Fibroblast of villous mesenchyme (primary cell): ENCODE data around the gene WFS1. TPM values are rescaled to one million over a fixed set of nuclear protein-coding genes. Genes with fewer than 3 reads are reported as not detected.
A peak's percentile ranks its signal among the peaks of the same experiment; 100 is the strongest.

Experiments
- DNase-seq: peaks from one replicate; pipeline ENCODE4 v3.0.0-alpha.2; 2010; ENCODE audit warnings: low read depth
- H3K4me3 ChIP-seq: 2 replicates; pipeline ENCODE4 v1.5.1; 2011; ENCODE audit warnings: low read depth, mild to moderate bottlenecking, low read length
- CTCF ChIP-seq: IDR thresholded peaks from 2 replicates; pipeline ENCODE4 v1.5.1; 2012; ENCODE audit warnings: low read depth, mild to moderate bottlenecking, low read length; ENCODE audit not compliant: insufficient read depth
- total RNA-seq: library from RNA; depleted of rRNA; stranded (reverse); fragments of >200 nt; gene quantifications from 2 replicates; pipeline ENCODE4 v1.2.3, GENCODE V29; 2012

Gene WFS1
- total RNA-seq, 1 donor: 42.3 TPM

GRCh38 chr4:6307230-6307629 lies 37.6 kb downstream of the WFS1 start:
- no peak overlapping the region for H3K4me3 ChIP-seq
- TF ChIP-seq CTCF: no peak
- DNase-seq: no peak

GRCh38 chr4:6307891-6308290 lies 38.2 kb downstream of the WFS1 start:
- no peak for TF ChIP-seq CTCF
- H3K4me3 ChIP-seq: no peak overlapping the region
- no peak for DNase-seq

- TF ChIP-seq CTCF: no peak
- DNase-seq: no peak
- H3K4me3 ChIP-seq: peak overlapping the region; percentile 23
These were observed 39.4 kb downstream of the WFS1 start for GRCh38 chr4:6308899-6309643.

- no peak for DNase-seq
- TF ChIP-seq CTCF: no peak
- no peak overlapping the region for H3K4me3 ChIP-seq
These were observed 40.1 kb downstream of the WFS1 start for GRCh38 chr4:6309777-6310176.

GRCh38 chr4:6313216-6313615 lies 43.6 kb downstream of the WFS1 start:
- TF ChIP-seq CTCF: no peak
- DNase-seq: no peak
- no peak overlapping the region for H3K4me3 ChIP-seq

- TF ChIP-seq CTCF: no peak
- DNase-seq: no peak
- H3K4me3 ChIP-seq: no peak overlapping the region
These were observed 46.9 kb downstream of the WFS1 start for GRCh38 chr4:6316461-6317003.
